Activated CD4-positive, alpha-beta T cell treated with anti-CD3 and anti-CD28 coated beads for 36 hours (primary cell): ENCODE data around the gene MYRIP. TPM values are rescaled to one million over a fixed set of nuclear protein-coding genes. Genes with fewer than 3 reads are reported as not detected.

Experiments
- ATAC-seq: fragments of 200-7000 bp; cut with Tn5 transposase; one replicate; pipeline ENCODE4 v1.10.0; 2021; ENCODE audit warnings: mild to moderate bottlenecking, moderate library complexity
- CTCF ChIA-PET: fragments of 350-600 bp; sonication (Branson Sonifier 250); formaldehyde crosslinking; loops from one replicate; lab custom pipeline; 2021; ENCODE audit warnings: antibody characterized with exemption; lab: Charles Lee
- POLR2A ChIA-PET: fragments of 350-600 bp; sonication (Branson Sonifier 250); formaldehyde crosslinking; loops from one replicate; lab custom pipeline; 2021; ENCODE audit warnings: antibody characterized with exemption, inconsistent platforms; lab: Charles Lee
- DNase-seq: peaks from one replicate; pipeline ENCODE4 v3.0.0-alpha.2; 2020
- H3K27ac Mint-ChIP-seq: one replicate; pipeline ENCODE4 v1.8.0; 2021; ENCODE audit warnings: mixed read lengths
- H3K27me3 Mint-ChIP-seq: one replicate; pipeline ENCODE4 v1.8.0; 2021; ENCODE audit warnings: mixed read lengths
- H3K36me3 Mint-ChIP-seq: one replicate; pipeline ENCODE4 v1.8.0; 2021; ENCODE audit warnings: low read depth, mixed read lengths
- H3K4me1 Mint-ChIP-seq: one replicate; pipeline ENCODE4 v1.8.0; 2021; ENCODE audit warnings: mixed read lengths
- H3K4me3 Mint-ChIP-seq: one replicate; pipeline ENCODE4 v1.8.0; 2021; ENCODE audit warnings: mild to moderate bottlenecking, moderate library complexity, mixed read lengths
- H3K9me3 Mint-ChIP-seq: one replicate; pipeline ENCODE4 v1.8.0; 2021; ENCODE audit warnings: low read depth, mixed read lengths
- intact Hi-C, 2 experiments: fragments of 100-400 bp; cut with DNase I in 1 of 2; cut with micrococcal nuclease in 1 of 2; formaldehyde crosslinking; loops; one replicate each; pipeline versions ENCODE4 v1.14.2 to v1.15.1; 2022 to 2024; cut with DNase I, micrococcal nuclease
- total RNA-seq, 2 experiments: library from RNA; stranded (reverse); gene quantifications; one replicate each; pipeline ENCODE4 v1.2.3, GENCODE V29; 2021

The MYRIP gene
- total RNA-seq, 2 experiments from 2014 or later, result not detected

DNA sequence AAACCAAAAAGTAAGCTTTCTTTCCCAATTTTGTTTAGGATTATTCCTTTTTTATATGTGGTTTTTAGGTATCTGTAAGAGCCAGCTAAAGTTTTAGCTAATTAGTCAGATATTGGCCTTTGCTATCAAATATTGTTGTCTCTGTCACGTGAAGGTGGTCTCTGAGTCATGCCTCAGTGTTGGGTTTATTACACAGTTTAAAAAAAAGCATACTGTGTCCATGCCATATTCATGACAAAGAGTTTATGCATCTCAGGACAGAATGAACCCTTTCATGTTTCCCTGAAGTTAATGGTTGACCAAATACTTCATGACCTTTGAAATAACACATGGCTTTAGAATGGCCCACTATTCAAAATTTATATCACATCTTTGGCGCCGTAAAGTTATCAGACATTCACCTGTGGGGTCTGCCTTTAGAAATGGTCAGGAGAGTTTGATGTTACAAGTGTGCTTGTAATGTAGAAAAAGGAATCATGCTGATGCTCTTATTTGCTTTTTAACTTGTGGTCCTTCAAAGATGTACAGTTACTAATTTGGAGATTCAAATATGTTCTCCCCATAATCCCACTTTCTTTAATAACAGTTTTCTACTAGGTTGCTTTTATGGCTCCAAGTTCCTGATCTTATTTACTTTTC lies 101.5 kb downstream of the MYRIP start:
- ChIA-PET POLR2A (no interaction called here), CTCF (interaction anchor here (0.8 kb wide), 1 partner anchor 408 kb away, joined by 3 read pairs; no protein-coding TSS in a partner anchor)
- intact Hi-C loops, result no loop called here
- H3K4me1 Mint-ChIP-seq, result no peaks in the 10 kb centered on the region
- ATAC-seq (no peak), DNase-seq (no peak)
- H3K27me3 Mint-ChIP-seq, result no peaks in the 10 kb centered on the region
- no peaks in the 10 kb centered on the region for H3K36me3 Mint-ChIP-seq
- H3K27ac Mint-ChIP-seq, result no peak overlapping the region
- no peaks in the 10 kb centered on the region for H3K9me3 Mint-ChIP-seq
- no peak overlapping the region for H3K4me3 Mint-ChIP-seq

DNA sequence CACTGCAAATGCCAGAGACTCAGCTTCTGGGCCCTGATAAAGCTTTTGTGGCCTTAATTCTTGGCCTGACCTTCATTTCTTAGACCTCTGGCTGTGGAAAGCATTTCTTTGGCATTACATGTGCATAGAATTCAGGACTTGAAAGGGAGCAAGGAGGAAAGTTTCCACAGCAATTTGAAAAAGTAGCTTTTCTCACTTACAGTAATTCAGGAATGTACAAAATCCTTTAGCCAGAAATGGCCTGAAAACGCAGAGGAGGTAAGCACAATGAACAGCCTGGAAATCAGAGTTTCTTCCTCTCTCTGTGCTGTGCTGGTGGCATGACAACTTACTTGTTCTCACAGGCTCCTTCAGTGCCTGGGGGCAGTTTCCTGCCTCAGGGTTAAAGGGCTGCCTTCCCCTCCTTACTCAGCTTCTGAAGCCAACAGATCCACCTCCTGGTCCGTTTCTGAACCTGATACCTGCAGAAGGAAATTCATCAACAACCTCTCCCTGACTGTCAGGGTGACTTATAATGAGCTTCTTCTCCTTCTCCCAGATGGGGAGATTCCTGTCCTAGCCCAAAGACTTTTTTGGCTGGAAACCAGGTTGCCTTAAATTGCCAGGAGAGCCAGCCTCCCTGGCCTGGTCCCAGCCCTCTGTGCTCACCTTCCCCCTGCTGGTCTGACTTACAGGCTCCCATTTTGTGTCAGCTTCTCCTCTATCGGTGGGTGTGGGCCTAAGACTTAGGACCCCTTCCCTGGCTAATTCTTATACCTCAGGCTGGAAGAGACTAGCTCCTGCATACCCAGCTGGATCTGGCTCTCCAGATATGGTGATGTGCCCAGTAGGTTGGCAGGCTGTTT lies 102.3 kb downstream of the MYRIP start:
- H3K9me3 Mint-ChIP-seq, result no peaks in the 10 kb centered on the region
- no peak for ATAC-seq
- DNase-seq, result no peak
- H3K27me3 Mint-ChIP-seq, result no peaks in the 10 kb centered on the region
- POLR2A ChIA-PET, result no interaction called here
- no peaks in the 10 kb centered on the region for H3K36me3 Mint-ChIP-seq
- CTCF ChIA-PET, result interaction anchor here (0.7 to 0.8 kb wide), 2 partner anchors 409 to 502 kb away, joined by 3 read pairs; no protein-coding TSS in a partner anchor
- intact Hi-C loops, result no loop called here
- no peak overlapping the region for H3K27ac Mint-ChIP-seq
- H3K4me3 Mint-ChIP-seq, result no peak overlapping the region
- no peaks in the 10 kb centered on the region for H3K4me1 Mint-ChIP-seq

DNA sequence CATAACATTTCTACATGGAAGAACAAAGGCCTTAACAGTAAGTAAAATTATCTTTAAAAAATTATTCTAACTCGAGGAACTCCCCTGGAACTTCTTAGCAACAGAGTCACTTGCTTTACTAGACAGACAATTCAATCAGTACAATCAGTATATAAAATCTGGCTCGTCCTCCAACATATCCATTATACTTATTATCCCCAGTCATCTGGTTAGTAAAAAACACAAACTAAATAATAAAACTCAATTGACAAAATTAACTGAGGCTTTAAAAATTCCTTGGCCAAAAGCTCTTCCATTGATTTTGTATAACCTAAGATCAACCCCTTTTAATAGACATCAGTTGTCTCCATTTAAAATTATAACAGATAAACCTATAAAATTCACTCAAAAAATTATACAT lies 105.6 kb downstream of the MYRIP start:
- intact Hi-C loops, result no loop called here
- ATAC-seq, result no peak
- Mint-ChIP-seq H3K36me3 (no peaks in the 10 kb centered on the region), H3K27me3 (no peaks in the 10 kb centered on the region), H3K4me1 (no peaks in the 10 kb centered on the region), H3K9me3 (no peaks in the 10 kb centered on the region), H3K4me3 (no peak overlapping the region), H3K27ac (no peak overlapping the region)
- POLR2A ChIA-PET, result no interaction called here
- CTCF ChIA-PET, result no interaction called here
- DNase-seq, result no peak

DNA sequence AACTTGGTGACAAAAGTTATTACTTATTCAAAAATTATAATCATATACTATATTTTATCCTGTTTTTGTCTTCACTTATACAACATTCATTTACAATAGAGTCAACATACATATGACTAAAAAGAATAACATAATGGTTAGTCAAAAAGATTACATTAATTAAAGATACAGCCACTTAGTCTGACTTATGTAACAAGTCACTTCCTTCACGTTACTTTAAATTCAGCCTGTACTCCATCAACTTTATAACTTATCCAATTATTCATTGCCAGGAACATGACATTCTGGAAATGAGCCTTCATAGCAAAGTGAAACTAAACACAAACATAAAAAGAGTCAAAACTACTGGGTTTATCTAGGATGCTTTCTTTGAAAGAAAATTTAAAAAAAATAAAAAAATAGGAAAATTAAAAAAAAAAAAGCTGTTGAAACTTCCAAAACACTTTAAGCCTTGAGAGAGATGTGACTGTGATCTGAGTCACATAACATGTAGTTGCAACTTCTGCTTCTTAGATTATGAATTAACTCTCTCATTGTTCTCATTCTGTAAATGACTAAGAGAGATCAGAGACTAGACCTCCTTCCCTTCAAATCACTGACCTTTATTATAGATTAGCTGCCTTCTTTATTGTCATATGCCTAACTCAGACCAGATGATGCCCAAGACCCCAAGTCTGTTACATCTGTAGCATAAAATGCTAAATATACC lies 107.8 kb downstream of the MYRIP start:
- no peaks in the 10 kb centered on the region for H3K9me3 Mint-ChIP-seq
- intact Hi-C loops, result no loop called here
- no peaks in the 10 kb centered on the region for H3K4me1 Mint-ChIP-seq
- no peaks in the 10 kb centered on the region for H3K36me3 Mint-ChIP-seq
- no peaks in the 10 kb centered on the region for H3K27me3 Mint-ChIP-seq
- DNase-seq (no peak), ATAC-seq (no peak)
- POLR2A ChIA-PET, result no interaction called here
- H3K27ac Mint-ChIP-seq, result no peak overlapping the region
- H3K4me3 Mint-ChIP-seq, result no peak overlapping the region
- CTCF ChIA-PET, result no interaction called here

DNA sequence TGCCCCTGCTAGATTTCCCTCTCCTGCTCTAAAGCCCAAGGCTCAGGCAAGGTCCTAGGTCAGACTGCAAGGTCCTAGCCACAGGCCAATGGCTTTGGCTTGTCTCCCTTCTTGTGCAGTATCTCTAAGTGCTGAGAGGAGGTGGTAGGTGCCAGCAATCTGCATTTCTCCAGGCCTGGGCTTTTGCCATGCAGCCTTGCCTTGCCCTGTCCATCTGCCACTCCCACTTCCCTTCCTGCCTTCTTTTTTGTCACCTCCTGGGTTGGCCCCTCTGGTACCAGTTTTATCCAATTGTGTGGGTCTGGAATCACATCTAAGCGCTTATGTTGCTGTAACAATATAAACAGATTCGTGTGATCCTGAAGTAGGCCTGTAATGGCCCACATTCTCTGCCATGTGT lies 109.9 kb downstream of the MYRIP start:
- H3K27me3 Mint-ChIP-seq, result no peaks in the 10 kb centered on the region
- no peak overlapping the region for H3K27ac Mint-ChIP-seq
- ATAC-seq (no peak), DNase-seq (no peak)
- no peak overlapping the region for H3K4me3 Mint-ChIP-seq
- H3K36me3 Mint-ChIP-seq, result no peaks in the 10 kb centered on the region
- H3K4me1 Mint-ChIP-seq, result no peaks in the 10 kb centered on the region
- no peaks in the 10 kb centered on the region for H3K9me3 Mint-ChIP-seq
- intact Hi-C loops, result no loop called here
- ChIA-PET POLR2A (no interaction called here), CTCF (no interaction called here)

DNA sequence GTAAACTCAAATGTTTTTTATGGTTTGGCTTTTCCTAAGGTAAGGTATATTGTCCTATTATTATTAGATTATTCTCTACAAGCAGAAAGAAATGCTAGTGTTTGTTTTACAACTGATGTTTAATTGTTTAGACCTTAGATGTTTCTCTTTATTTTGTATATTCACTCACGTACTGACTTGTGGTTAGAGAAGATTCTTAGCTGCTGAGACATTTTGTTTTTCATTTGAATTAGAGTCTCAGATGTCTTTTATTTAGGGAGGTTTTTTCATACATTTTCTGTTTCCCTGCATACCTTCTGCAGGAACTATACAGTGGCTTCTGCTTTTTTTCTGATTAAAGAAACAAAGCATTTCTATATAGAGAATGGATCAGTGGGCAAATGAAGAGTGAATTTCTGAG lies 110.9 kb downstream of the MYRIP start:
- POLR2A ChIA-PET, result no interaction called here
- no peak overlapping the region for H3K27ac Mint-ChIP-seq
- no peaks in the 10 kb centered on the region for H3K27me3 Mint-ChIP-seq
- no peak overlapping the region for H3K4me3 Mint-ChIP-seq
- intact Hi-C loops, result no loop called here
- peaks cover 2% of the 10 kb centered on the region for H3K9me3 Mint-ChIP-seq
- CTCF ChIA-PET, result no interaction called here
- no peaks in the 10 kb centered on the region for H3K36me3 Mint-ChIP-seq
- ATAC-seq, result no peak
- no peak for DNase-seq
- H3K4me1 Mint-ChIP-seq, result no peaks in the 10 kb centered on the region

DNA sequence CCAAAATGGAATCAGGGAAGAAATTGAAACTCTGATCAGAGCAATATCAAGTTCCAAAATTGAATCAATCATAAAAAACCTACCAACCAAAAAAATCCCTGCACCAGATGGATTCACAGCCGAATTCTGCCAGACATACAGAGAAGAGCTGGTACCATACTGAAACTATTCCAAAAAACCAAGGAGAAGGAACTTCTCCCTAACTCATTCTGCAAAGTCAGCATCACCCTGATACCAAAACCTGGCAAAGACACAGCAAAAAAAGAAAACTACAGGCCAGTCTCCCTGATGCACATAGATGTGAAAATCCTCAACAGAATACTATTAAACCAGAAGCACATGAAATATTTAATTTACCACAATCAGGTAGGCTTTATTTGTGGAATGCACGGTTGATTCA lies 118.1 kb downstream of the MYRIP start:
- DNase-seq (no peak), ATAC-seq (no peak)
- H3K9me3 Mint-ChIP-seq, result peaks cover 2% of the 10 kb centered on the region
- ChIA-PET POLR2A (no interaction called here), CTCF (no interaction called here)
- H3K4me1 Mint-ChIP-seq, result no peaks in the 10 kb centered on the region
- no peak overlapping the region for H3K4me3 Mint-ChIP-seq
- no peaks in the 10 kb centered on the region for H3K36me3 Mint-ChIP-seq
- no peak overlapping the region for H3K27ac Mint-ChIP-seq
- no peaks in the 10 kb centered on the region for H3K27me3 Mint-ChIP-seq
- intact Hi-C loops, result no loop called here

DNA sequence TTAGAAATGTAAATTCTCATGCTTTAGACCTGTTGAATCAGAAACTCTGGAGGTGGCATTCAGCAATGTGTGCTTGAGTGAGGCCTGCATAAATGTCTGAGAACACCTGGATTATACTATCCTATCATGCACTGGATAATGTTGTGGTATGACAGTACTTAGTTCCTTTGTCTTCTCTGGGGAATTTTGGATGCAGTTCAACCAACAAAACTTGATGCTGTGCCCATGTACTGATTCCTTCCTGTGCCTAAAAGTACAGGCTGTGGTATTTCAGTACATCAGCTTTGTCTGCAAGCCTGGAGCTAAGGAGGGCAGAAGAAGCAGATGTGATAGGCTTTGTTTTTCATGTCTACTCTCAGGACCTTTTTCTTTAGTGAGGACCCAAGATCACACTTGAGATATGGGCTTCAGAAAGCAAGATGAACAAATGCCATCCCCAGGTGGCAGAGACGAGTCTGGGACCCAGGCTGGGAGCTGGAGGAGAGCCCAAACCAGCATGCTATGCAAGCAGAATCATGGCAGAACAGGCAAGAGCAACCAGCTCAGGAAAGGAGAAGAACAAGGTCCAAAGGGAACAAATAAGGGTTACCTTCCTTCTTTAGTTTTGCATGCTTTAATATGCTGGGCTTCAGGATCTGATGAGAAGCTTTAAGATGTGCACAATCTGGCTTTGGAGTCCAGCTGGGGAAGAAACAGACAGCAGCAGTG lies 124.7 kb downstream of the MYRIP start:
- POLR2A ChIA-PET, result no interaction called here
- DNase-seq, result no peak
- Mint-ChIP-seq H3K9me3 (no peaks in the 10 kb centered on the region), H3K4me1 (no peaks in the 10 kb centered on the region), H3K36me3 (no peaks in the 10 kb centered on the region), H3K27ac (no peak overlapping the region), H3K4me3 (no peak overlapping the region), H3K27me3 (no peaks in the 10 kb centered on the region)
- intact Hi-C loops, result no loop called here
- CTCF ChIA-PET, result no interaction called here
- ATAC-seq, result no peak

DNA sequence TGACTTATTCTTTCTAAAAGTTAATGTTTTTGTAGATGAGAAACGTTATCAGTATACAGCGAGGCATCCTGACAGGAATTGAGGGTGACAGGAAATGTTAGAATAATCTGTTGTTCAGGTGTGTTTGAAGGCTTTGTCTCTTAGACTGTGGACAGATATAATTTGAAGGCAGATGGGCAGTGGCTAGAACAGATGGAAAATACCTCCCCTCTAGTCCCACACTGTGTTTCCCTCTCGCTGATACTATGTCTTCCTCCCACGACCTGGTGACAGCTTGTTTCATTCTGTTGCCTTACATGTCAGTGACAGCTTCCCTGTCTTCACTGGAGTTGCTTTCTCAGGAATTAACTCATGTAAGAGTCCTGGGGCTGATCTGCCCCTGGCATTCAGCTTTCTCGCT lies 125.3 kb downstream of the MYRIP start:
- POLR2A ChIA-PET, result no interaction called here
- no peak overlapping the region for H3K27ac Mint-ChIP-seq
- intact Hi-C loops, result no loop called here
- CTCF ChIA-PET, result no interaction called here
- ATAC-seq (no peak), DNase-seq (no peak)
- no peak overlapping the region for H3K4me3 Mint-ChIP-seq
- no peaks in the 10 kb centered on the region for H3K4me1 Mint-ChIP-seq
- no peaks in the 10 kb centered on the region for H3K27me3 Mint-ChIP-seq
- H3K36me3 Mint-ChIP-seq, result no peaks in the 10 kb centered on the region
- no peaks in the 10 kb centered on the region for H3K9me3 Mint-ChIP-seq

DNA sequence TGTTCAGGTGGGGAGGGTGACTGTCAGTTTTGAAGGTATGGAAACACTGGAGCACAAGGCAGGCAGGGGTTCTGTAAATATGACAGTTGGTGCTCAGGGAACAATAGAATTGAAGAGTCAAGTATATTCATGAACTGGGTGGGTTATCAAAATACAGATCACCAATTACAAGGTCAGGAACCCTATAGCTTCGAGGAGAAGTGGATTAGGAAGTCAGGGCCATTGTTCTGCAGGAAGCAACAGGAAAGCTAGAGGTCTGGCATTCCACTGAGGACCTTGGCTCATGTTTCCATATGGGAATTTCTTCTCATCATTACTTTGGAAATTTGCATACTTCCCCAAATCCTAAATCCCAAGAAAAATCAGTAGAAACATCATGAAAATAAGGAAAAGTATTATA lies 125.9 kb downstream of the MYRIP start:
- H3K4me3 Mint-ChIP-seq, result no peak overlapping the region
- H3K27ac Mint-ChIP-seq, result no peak overlapping the region
- DNase-seq (no peak), ATAC-seq (no peak)
- POLR2A ChIA-PET, result no interaction called here
- peaks cover 2% of the 10 kb centered on the region for H3K27me3 Mint-ChIP-seq
- H3K4me1 Mint-ChIP-seq, result no peaks in the 10 kb centered on the region
- no peaks in the 10 kb centered on the region for H3K9me3 Mint-ChIP-seq
- intact Hi-C loops, result no loop called here
- H3K36me3 Mint-ChIP-seq, result no peaks in the 10 kb centered on the region
- CTCF ChIA-PET, result no interaction called here

DNA sequence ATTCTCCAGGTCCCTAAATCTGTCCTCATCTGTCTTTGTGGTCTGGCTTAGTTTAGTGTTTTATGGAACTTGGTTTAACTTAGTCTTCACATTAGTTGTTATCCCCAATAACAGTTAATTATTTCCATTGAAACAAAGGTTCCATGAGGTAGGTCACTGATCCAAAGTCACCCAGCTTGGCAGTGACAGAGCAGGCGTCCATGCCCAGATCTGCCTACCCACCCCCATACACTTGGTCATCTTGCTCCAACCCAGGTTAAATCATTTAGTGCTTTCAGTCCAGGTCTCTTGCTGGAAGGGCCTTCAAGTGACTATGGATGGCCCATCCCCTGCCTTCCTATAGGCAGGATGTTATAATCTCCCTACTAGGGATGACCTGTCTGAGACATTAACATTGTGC lies 127.4 kb downstream of the MYRIP start:
- intact Hi-C loops, result no loop called here
- POLR2A ChIA-PET, result no interaction called here

More for the DNA sequence above, 127.4 kb downstream of the MYRIP start:
- no peaks in the 10 kb centered on the region for H3K36me3 Mint-ChIP-seq
- no peak for DNase-seq
- peaks cover 6% of the 10 kb centered on the region for H3K27me3 Mint-ChIP-seq
- ATAC-seq, result no peak
- H3K4me1 Mint-ChIP-seq, result no peaks in the 10 kb centered on the region
- H3K27ac Mint-ChIP-seq, result no peak overlapping the region
- H3K4me3 Mint-ChIP-seq, result no peak overlapping the region
- H3K9me3 Mint-ChIP-seq, result no peaks in the 10 kb centered on the region
- CTCF ChIA-PET, result no interaction called here
